H1 (cell line): ENCODE data around the gene DEFB108B. TPM values are rescaled to one million over a fixed set of nuclear protein-coding genes. Genes with fewer than 3 reads are reported as not detected.
"Not testable (repeated sequence)": the region's sequence is repeated elsewhere in the genome, so short reads cannot be mapped to it uniquely, and the experiment has no call there.

Experiments
- CTCF ChIA-PET: fragments of 300-600 bp; sonication (Branson Sonifier 250); formaldehyde crosslinking; loops from one replicate; lab custom pipeline; 2021; ENCODE audit not compliant: partially characterized antibody; lab: Charles Lee
- POLR2A ChIA-PET: fragments of 300-600 bp; sonication (Branson Sonifier 250); formaldehyde crosslinking; loops from one replicate; lab custom pipeline; 2021; ENCODE audit warnings: inconsistent platforms; ENCODE audit not compliant: partially characterized antibody; lab: Charles Lee
- DNase-seq, 2 experiments: peaks; one replicate each; pipeline versions ENCODE4 v3.0.0 to v3.0.0-alpha.2; 2010 to 2022; ENCODE audit warnings: low spot score in 2 of 2, low read depth in 1 of 2, mixed read lengths in 1 of 2
- FAIRE-seq: peaks from 2 replicates; lab custom pipeline; 2011; peaks lifted over from hg19 to GRCh38; lab: Jason Lieb, UNC
- H2AFZ ChIP-seq: 2 replicates; pipeline ENCODE4 v1.8.1; 2012; ENCODE audit warnings: low read length, inconsistent platforms
- H2AK5ac ChIP-seq: 2 replicates; pipeline ENCODE4 v1.6.1; 2013; ENCODE audit warnings: low read depth, low read length
- H2BK120ac ChIP-seq: replicated peaks from 2 replicates; pipeline ENCODE3; 2013; ENCODE audit warnings: low read depth, low read length, inconsistent platforms
- H2BK12ac ChIP-seq: 2 replicates; pipeline ENCODE4 v1.6.1; 2013; ENCODE audit warnings: low read depth, low read length
- H2BK15ac ChIP-seq: 2 replicates; pipeline ENCODE4 v1.6.1; 2013; ENCODE audit warnings: low read length
- H2BK20ac ChIP-seq: 2 replicates; pipeline ENCODE4 v1.6.1; 2013; ENCODE audit warnings: low read length
- H2BK5ac ChIP-seq: 2 replicates; pipeline ENCODE4 v1.6.1; 2013; ENCODE audit warnings: low read depth, low read length
- H3K14ac ChIP-seq: 2 replicates; pipeline ENCODE4 v1.6.1; 2013; ENCODE audit warnings: inconsistent platforms; ENCODE audit not compliant: insufficient read length
- H3K18ac ChIP-seq: 2 replicates; pipeline ENCODE4 v1.6.1; 2013; ENCODE audit warnings: low read length; ENCODE audit errors: extremely low read depth
- H3K23ac ChIP-seq: 2 replicates; pipeline ENCODE4 v1.6.1; 2013; ENCODE audit warnings: inconsistent platforms; ENCODE audit not compliant: insufficient read length
- H3K23me2 ChIP-seq: 2 replicates; pipeline ENCODE4 v1.6.1; 2013; ENCODE audit warnings: low read depth, low read length
- H3K27ac ChIP-seq: 2 replicates; pipeline ENCODE4 v1.6.1; 2011; ENCODE audit warnings: low read depth, low read length, inconsistent platforms
- H3K27me3 ChIP-seq, 4 experiments: replicated peaks in 1 of 4; 1 replicate in 1 of 4; 2 replicates in 3 of 4; pipeline versions ENCODE4 v1.6.1 to v1.8.1; 2011 to 2013; ENCODE audit warnings: low read length in 3 of 4, mild to moderate bottlenecking in 3 of 4, inconsistent platforms in 2 of 4, mixed read lengths in 2 of 4, moderate library complexity in 1 of 4; ENCODE audit not compliant: control insufficient read depth in 3 of 4, insufficient read depth in 3 of 4; ENCODE audit errors: extremely low read depth in 1 of 4
- H3K36me3 ChIP-seq, 4 experiments: 2 replicates each; pipeline versions ENCODE4 v1.6.1 to v1.8.1; 2011 to 2013; ENCODE audit warnings: mild to moderate bottlenecking in 4 of 4, low read length in 3 of 4, moderate library complexity in 2 of 4, control low read depth in 1 of 4, inconsistent platforms in 1 of 4; ENCODE audit not compliant: insufficient read depth in 4 of 4, control insufficient read depth in 2 of 4
- H3K4ac ChIP-seq: replicated peaks from 2 replicates; pipeline ENCODE3; 2013; ENCODE audit warnings: low read length, low read depth, mixed read lengths, inconsistent platforms; ENCODE audit not compliant: insufficient read length
- H3K4me1 ChIP-seq, 4 experiments: replicated peaks in 1 of 4; 1 replicate in 1 of 4; 2 replicates in 3 of 4; pipeline versions ENCODE4 v1.6.1 to v1.8.1; 2011 to 2013; ENCODE audit warnings: low read length in 3 of 4, inconsistent platforms in 2 of 4, mixed read lengths in 1 of 4; ENCODE audit not compliant: insufficient read depth in 4 of 4, control insufficient read depth in 3 of 4
- H3K4me2 ChIP-seq, 2 experiments: 2 replicates each; pipeline versions ENCODE4 v1.6.1 to v1.8.1; 2011 to 2013; ENCODE audit warnings: low read depth in 2 of 2, low read length in 2 of 2, control low read depth in 1 of 2, inconsistent platforms in 1 of 2, mild to moderate bottlenecking in 1 of 2; ENCODE audit not compliant: insufficient read depth in 1 of 2
- H3K4me3 ChIP-seq, 4 experiments: fragments of 200-600, 300-600 bp in 1 of 4; sonication (generic), shearing (Covaris generic), sonication (Bioruptor Twin) in 1 of 4; 2 replicates each; pipeline versions ENCODE4 v1.5.1 to v1.8.1; 2011 to 2016; ENCODE audit warnings: low read length in 4 of 4, low read depth in 3 of 4, control low read depth in 2 of 4, inconsistent platforms in 2 of 4, mild to moderate bottlenecking in 2 of 4, mixed read lengths in 1 of 4, moderate library complexity in 1 of 4; ENCODE audit not compliant: insufficient read depth in 2 of 4; ENCODE audit errors: extremely low read depth in 1 of 4
- H3K56ac ChIP-seq: replicated peaks from 2 replicates; pipeline ENCODE3; 2013; ENCODE audit warnings: low read depth, mild to moderate bottlenecking, mixed read lengths, low read length, inconsistent platforms; ENCODE audit not compliant: insufficient read length
- H3K79me1 ChIP-seq: 2 replicates; pipeline ENCODE4 v1.6.1; 2013; ENCODE audit warnings: low read depth, low read length, control low read depth
- H3K79me2 ChIP-seq, 2 experiments: 2 replicates each; pipeline versions ENCODE4 v1.6.1 to v1.8.1; 2012 to 2013; ENCODE audit warnings: low read length in 2 of 2, mild to moderate bottlenecking in 2 of 2, inconsistent platforms in 1 of 2; ENCODE audit not compliant: insufficient read depth in 2 of 2, control insufficient read depth in 1 of 2
- H3K9ac ChIP-seq, 4 experiments: replicated peaks in 1 of 4; 1 replicate in 1 of 4; 2 replicates in 3 of 4; pipeline versions ENCODE4 v1.6.1 to v1.8.1; 2011 to 2013; ENCODE audit warnings: low read depth in 3 of 4, low read length in 3 of 4, control low read depth in 2 of 4, mild to moderate bottlenecking in 2 of 4, moderate library complexity in 2 of 4, inconsistent platforms in 1 of 4; ENCODE audit errors: extremely low read depth in 1 of 4
- H3K9me3 ChIP-seq, 2 experiments: 2 replicates each; pipeline versions ENCODE4 v1.6.1 to v1.8.1; 2012 to 2013; ENCODE audit warnings: mild to moderate bottlenecking in 2 of 2, moderate library complexity in 2 of 2, control low read depth in 1 of 2, inconsistent platforms in 1 of 2, low read depth in 1 of 2, low read length in 1 of 2, mixed read lengths in 1 of 2; ENCODE audit not compliant: insufficient read depth in 2 of 2
- H4K20me1 ChIP-seq, 2 experiments: replicated peaks in 1 of 2; 2 replicates each; pipeline versions ENCODE3 to v1.8.1; 2011 to 2013; ENCODE audit warnings: inconsistent platforms in 2 of 2, low read length in 2 of 2, mild to moderate bottlenecking in 1 of 2; ENCODE audit not compliant: insufficient read depth in 2 of 2, control insufficient read depth in 1 of 2
- H4K5ac ChIP-seq: 2 replicates; pipeline ENCODE4 v1.6.1; 2013; ENCODE audit warnings: low read length, low read depth, mixed read lengths, inconsistent platforms; ENCODE audit not compliant: insufficient read length
- H4K8ac ChIP-seq: 2 replicates; pipeline ENCODE4 v1.8.0; 2013; ENCODE audit warnings: mild to moderate bottlenecking, moderate library complexity, low read length, inconsistent platforms; ENCODE audit not compliant: insufficient read depth; ENCODE audit errors: extremely low read depth
- H4K91ac ChIP-seq: replicated peaks from 2 replicates; pipeline ENCODE3; 2013; ENCODE audit warnings: low read length, mixed read lengths, inconsistent platforms; ENCODE audit not compliant: insufficient read length
- WGBS, 2 experiments: shearing (Covaris generic) in 1 of 2; methylation state at CpG; one replicate each; pipeline versions ENCODE4 v1.1.6 to v1.1.7; 2013 to 2015; ENCODE audit warnings: low lambda C conversion rate in 2 of 2, mixed read lengths in 2 of 2, inconsistent platforms in 1 of 2, low coverage in 1 of 2, missing lambda C conversion rate in 1 of 2; ENCODE audit not compliant: insufficient replicate concordance in 2 of 2, insufficient coverage in 1 of 2, insufficient read length in 1 of 2; ENCODE audit errors: extremely low coverage in 1 of 2, missing lambda C conversion rate in 1 of 2; 5-methylcytosine and 5-hydroxymethylcytosine counted together
- polyA plus RNA-seq, 7 experiments: library from polyadenylated mRNA; depleted of rRNA in 3 of 7; stranded (reverse) in 5 of 7; unstranded in 2 of 7; fragments of >200 nt in 5 of 7; fragments of 200-250 nt in 2 of 7; gene quantifications; 1 replicate in 5 of 7; 2 replicates in 1 of 7; 4 replicates in 1 of 7; pipeline versions ENCODE4 v1.2.1 to v1.2.3, GENCODE V29; 2011 to 2013; ENCODE audit warnings: missing spikeins in 2 of 7, mixed read lengths in 2 of 7
- total RNA-seq: library from RNA; stranded (reverse); fragmentation: NEBNext Ultra II Directional; extraction: Animal tissue kit (Norgen Biotek cat#: 25700); gene quantifications from 2 replicates; pipeline ENCODE4 v1.2.1, GENCODE V29; 2021

Gene DEFB108B
- total and polyA plus RNA-seq, 2 of the 8 experiments (the other 6 are each of a cell fraction or from before 2014, with no cell fraction given) = not detected

GRCh38 chr11:71860835-71861234, 27.8 kb downstream of the DEFB108B start:
- H3K9me3 ChIP-seq, H4K8ac ChIP-seq, POLR2A ChIA-PET, H3K27ac ChIP-seq, H2AK5ac ChIP-seq, H3K4me3 ChIP-seq, H3K4me1 ChIP-seq, H3K23me2 ChIP-seq, H3K18ac ChIP-seq, H3K9ac ChIP-seq, H2BK15ac ChIP-seq, DNase-seq, H3K36me3 ChIP-seq, H3K79me2 ChIP-seq, H2AFZ ChIP-seq, H2BK20ac ChIP-seq, H4K91ac ChIP-seq, H3K4me2 ChIP-seq, H3K4ac ChIP-seq, H2BK120ac ChIP-seq, H2BK5ac ChIP-seq, H4K5ac ChIP-seq, H2BK12ac ChIP-seq, H3K56ac ChIP-seq, H3K23ac ChIP-seq, FAIRE-seq, H3K79me1 ChIP-seq, H4K20me1 ChIP-seq, H3K27me3 ChIP-seq, H3K14ac ChIP-seq: not testable (repeated sequence)
- CTCF ChIA-PET = interaction anchor here (1.7 kb wide), 1 partner anchor 60 kb away, joined by 3 read pairs; no protein-coding TSS in a partner anchor
- WGBS, 2 experiments = 98% methylated on average over 3 of the region's 3 CpGs; no CpG with 5 or more reads in 1 of the 2 experiments
